Measurements from ENCODE around the gene KDM4B.

The KDM4B gene

GRCh38 chr19:5106191-5106726, 137.3 kb downstream of the KDM4B start:
- no peak for DNase-seq (ENCODE audit: low read depth)
- H3K4me3 ChIP-seq (ENCODE audit: low read length): no peak overlapping the region
- TF ChIP-seq CTCF (conservative IDR thresholded peaks at IDR 0.05; ENCODE audit: low read depth, low read length): no peak

GRCh38 chr19:5106971-5107370, 138.1 kb downstream of the KDM4B start:
- TF ChIP-seq CTCF (conservative IDR thresholded peaks at IDR 0.05; ENCODE audit: low read depth, low read length): no peak
- H3K4me3 ChIP-seq (ENCODE audit: low read length): no peak overlapping the region
- no peak for DNase-seq (ENCODE audit: low read depth)

GRCh38 chr19:5107432-5108122, 138.7 kb downstream of the KDM4B start:
- DNase-seq (ENCODE audit: low read depth): no peak
- no peak overlapping the region for H3K4me3 ChIP-seq (ENCODE audit: low read length)
- TF ChIP-seq CTCF (conservative IDR thresholded peaks at IDR 0.05; ENCODE audit: low read depth, low read length): no peak

GRCh38 chr19:5108123-5108596, 139.2 kb downstream of the KDM4B start:
- no peak for DNase-seq (ENCODE audit: low read depth)
- no peak overlapping the region for H3K4me3 ChIP-seq (ENCODE audit: low read length)
- no peak for TF ChIP-seq CTCF (conservative IDR thresholded peaks at IDR 0.05; ENCODE audit: low read depth, low read length)

- TF ChIP-seq CTCF (conservative IDR thresholded peaks at IDR 0.05; ENCODE audit: low read depth, low read length): no peak
- no peak for DNase-seq (ENCODE audit: low read depth)
- no peak overlapping the region for H3K4me3 ChIP-seq (ENCODE audit: low read length)
Measured at GRCh38 chr19:5108866-5109265, 140.0 kb downstream of the KDM4B start.

GRCh38 chr19:5109560-5109959, 140.6 kb downstream of the KDM4B start:
- no peak overlapping the region for H3K4me3 ChIP-seq (ENCODE audit: low read length)
- no peak for DNase-seq (ENCODE audit: low read depth)
- no peak for TF ChIP-seq CTCF (conservative IDR thresholded peaks at IDR 0.05; ENCODE audit: low read depth, low read length)

- no peak for TF ChIP-seq CTCF (conservative IDR thresholded peaks at IDR 0.05; ENCODE audit: low read depth, low read length)
- no peak overlapping the region for H3K4me3 ChIP-seq (ENCODE audit: low read length)
- DNase-seq (ENCODE audit: low read depth): no peak
Measured at GRCh38 chr19:5110546-5110945, 141.6 kb downstream of the KDM4B start.

All from retinal pigment epithelial cell (primary cell).